Stimulated activated CD4-positive, alpha-beta T cell treated with anti-CD3 and anti-CD28 coated beads, Interleukin-12 subunit alpha, Interleukin-12 subunit beta, amount 100 ng/mL, for 24 hours (primary cell): ENCODE results near the gene MID1.

Source experiments
- DNase-seq, 2 experiments: peaks; one replicate each; pipeline ENCODE4 v3.0.0-alpha.2; 2020; ENCODE audit warnings: low read depth in 2 of 2

The MID1 gene

DNA sequence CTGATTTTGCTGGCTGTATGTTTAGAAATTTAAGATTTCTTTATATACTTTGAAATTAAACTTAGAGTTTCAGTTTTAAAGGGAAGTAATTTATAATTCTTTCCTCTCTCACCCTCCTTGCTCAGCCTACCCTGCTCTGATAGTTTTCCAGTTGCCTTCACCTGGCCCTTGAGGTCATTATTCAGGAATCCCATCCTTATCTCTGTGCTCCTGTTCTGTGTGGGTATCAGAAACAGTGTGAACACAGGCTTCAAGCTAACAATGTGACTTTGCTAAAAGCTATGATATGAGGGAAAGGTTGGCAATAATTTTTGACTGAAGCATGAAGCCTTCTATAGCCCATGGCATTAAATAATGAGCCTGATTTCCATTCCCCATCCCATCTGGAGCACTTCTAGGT is 128.1 kb downstream of the MID1 start:
- no peak for DNase-seq

DNA sequence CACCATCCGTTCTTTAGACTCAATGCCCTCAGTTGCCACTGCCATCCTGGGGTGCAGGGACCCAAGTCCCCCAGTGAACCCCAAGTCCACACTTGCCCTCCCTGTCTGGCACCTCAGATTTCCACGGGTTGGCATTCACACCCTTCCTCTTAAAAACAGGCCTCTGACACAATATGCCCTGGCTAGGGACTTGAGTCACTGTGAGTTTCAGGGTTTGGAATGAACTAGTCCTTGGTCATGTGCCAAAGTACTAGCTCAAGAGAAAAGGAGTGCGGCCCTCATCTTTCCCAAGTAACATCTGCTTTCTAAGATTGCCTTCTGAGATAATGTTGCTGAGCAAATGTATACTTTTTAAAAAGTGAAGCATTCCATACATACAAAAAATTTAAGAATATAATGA is 134.0 kb downstream of the MID1 start:
- no peak for DNase-seq

DNA sequence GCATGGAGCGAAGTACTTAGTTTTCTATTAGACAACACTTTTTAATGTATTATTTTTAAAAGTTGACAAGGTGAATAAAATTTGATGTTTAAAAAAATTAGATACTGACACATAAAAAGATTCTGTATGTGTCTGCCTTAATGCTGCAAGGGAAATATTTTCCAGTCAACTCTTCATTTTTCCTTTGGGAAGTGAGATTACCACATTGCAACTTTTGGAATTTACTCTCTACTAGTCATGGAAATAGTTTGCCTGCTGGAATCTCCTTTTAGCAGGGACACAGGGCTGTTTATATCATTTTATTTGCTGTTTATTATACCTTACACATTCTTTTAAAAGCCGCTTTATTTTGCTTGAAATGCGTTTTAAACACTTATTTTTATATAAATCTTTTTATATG is 135.1 kb downstream of the MID1 start:
- no peak for DNase-seq

DNA sequence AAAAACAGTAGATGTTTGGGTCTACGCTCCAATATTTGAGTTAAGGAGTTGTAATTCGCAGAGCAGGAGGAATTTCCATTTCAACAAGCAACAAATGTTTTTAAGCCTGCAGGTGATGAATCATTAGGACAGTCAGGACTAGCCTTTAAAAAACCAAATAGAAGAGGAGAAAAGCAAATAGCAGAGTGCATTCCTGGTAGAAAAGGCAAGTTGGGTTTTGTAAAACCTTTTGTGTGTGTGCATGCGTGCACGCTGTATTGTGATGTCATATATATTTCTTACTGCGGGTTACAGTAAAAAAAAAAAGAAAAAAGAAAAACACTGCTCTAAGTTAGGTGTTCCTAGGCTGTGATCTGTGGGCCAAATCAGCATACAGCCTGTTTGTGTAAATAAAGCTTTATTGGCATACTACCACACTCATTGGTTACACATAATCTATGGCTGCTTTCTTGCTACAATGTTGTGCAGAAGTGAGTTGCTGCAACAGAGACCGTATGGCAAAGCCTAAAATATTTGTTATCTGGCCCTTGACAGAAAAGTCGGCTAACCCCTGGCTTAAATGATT is 135.6 kb downstream of the MID1 start:
- no peak for DNase-seq

DNA sequence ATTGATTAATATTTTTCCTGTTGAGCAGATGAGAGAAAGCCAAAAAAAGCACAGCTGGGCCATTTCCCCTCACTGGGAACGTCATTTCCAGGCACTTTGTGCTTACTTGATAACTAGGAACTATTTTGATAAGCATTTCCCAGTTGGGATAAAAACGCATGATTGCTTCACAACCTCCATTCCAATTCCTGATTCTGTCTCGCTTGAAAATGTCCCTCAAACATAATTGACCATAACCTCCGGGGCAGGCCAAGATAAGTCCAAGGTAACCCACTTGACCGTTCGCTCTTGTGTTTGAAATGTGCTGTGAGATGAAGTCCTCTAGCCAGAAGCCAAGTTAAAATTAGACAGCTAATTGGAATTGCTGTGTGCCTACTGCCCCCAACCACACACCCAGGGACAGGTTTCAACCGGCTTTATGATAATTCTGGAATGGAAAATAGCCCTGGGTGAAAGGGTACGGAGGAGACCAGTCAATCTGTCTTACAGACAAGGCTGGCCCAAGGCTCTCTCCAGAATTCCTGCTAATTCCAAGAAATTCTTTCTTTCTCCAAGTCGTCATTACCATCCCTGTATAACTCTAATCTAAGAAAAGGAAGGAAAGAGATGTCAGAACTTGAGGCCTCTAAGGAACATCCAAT is 137.1 kb downstream of the MID1 start:
- DNase-seq: no peak

DNA sequence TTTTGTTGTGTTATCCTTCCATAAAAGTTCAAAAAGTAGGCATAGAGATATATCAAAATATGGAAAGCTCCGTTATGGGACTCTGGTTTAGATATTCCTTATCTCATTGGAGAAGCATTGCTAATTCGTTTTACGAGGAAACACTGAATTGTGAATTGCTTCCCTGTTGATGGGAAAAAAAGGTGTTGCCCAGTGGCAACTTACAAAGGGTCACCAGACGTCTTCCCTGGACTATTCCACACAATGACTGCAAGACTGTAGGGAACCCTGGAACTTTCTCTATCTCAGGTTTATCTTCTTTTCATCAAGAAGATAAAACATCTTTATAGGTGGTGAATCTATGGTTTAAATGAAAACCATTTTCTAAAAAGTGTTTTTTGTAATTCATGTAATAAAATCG is 137.7 kb downstream of the MID1 start:
- no peak for DNase-seq

DNA sequence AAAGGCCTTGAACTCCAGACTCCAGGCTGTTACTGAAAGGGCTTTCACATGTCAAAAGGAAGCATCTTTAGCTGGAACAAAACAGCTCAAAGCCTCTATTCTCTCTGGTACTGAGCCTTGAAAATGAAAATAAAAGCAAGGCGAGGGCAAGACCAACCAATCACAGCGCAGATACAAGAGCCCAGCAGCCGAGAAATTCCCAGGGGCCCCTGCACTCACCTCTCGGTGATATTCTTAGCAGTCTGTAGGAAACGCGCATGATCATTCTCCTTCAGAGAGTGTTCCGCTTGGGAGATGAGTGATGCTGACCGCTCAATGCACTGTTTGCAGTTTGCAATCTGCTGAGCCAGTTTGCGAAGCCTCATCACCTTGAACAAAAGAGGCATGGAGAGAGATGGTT is 138.1 kb downstream of the MID1 start:
- DNase-seq: no peak

DNA sequence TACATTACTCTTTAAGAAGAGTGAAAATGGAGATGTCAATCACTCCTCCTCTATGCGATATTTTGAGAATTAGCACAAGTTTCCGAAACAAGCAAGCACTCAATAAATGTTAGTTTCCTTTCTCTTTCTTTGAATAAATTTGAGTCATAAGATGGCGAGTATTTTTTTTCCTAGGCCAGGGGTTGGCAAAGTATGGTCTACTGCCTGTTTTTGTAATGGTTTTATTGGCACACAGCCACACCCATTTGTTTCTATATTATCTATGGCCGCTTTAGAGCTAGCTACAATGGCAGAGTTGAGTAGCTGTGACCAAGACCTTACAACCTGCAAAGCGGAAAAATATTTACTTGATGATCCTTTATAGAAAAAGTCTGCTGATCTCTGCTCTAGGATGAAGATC is 139.5 kb downstream of the MID1 start:
- DNase-seq: no peak

DNA sequence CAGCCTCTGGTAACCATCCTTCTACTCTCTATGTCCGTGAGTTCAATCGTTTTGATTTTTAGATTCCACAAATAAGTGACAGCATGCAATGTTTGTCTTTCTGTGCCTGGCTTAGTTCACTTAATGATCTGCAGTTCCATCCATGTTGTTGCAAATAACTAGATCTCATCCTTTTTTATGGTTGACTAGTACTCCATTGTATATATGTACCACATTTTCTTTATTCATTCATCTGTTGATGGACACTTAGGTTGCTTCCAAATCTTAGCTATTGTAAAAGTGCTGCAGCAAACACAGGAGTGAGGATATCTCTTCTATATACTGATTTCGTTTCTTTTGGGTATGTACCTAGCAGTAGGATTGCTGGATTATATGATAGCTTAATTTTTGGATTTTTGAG is 140.9 kb downstream of the MID1 start:
- DNase-seq: no peak

DNA sequence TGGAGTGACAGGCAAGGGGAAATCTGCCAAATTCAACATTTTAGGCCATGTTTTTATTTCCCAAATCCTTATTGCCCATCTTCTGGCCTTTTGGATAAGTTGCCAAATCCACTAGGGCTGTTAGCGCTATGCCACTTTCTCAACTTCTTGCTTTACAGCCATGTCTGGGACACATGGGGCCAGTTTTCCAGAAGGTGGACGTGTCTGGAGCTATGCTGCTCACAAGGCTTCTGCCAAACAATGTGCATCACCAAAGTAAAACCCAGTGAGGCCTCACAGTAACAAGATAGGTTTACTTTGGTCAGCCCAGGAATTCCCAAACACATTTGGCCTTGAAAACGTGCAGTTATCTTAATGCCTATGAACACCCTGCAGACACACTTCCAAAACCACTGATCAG is 142.9 kb downstream of the MID1 start:
- no peak for DNase-seq

GRCh38 chrX:10474913-10475568 is 145.3 kb downstream of the MID1 start:
- DNase-seq: no peak

- no peak for DNase-seq
These were observed 145.9 kb downstream of the MID1 start for GRCh38 chrX:10474510-10474909.

- DNase-seq: no peak
These were observed 149.0 kb downstream of the MID1 start for GRCh38 chrX:10471418-10471817.

- no peak for DNase-seq
These were observed 150.4 kb downstream of the MID1 start for GRCh38 chrX:10470009-10470408.

DNA sequence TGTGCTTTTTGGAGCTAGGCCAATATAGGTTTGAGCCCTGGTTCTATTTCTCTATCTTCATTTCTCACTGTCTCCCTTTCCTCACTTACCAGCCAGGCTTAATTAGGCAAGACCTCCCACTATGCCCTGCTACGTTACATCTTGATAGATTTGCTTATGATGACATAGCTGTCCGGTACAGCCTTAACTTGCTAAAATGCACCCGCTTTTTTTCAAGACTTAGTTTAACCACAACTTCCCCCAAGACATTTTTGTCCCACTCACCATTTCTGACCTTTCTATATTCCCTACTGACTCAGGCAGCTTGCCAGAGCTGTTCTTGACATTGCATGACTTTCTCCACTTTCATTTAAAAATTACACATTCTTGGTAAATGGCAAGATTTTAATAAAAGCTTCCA is 152.6 kb downstream of the MID1 start:
- DNase-seq: no peak

DNA sequence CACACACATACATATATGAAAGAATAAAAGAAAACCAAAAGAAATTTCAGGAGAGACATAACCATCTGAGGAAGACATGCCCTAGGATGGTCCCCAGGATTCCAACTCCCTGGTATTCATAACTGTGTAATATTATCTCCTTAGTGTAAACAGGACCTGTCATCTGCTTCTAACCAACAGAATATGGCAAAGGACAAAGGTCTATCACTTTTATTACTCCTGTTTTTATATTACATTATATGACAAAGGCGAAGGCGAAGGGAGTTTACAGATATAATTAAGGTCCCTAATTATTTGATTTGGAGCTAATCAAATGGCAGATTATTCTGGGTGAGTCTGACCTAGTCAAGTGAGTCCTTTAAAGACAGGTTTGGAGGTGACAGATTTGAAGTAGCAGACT is 155.1 kb downstream of the MID1 start:
- no peak for DNase-seq

GRCh38 chrX:10457092-10457491 is 163.3 kb downstream of the MID1 start:
- DNase-seq: no peak

DNA sequence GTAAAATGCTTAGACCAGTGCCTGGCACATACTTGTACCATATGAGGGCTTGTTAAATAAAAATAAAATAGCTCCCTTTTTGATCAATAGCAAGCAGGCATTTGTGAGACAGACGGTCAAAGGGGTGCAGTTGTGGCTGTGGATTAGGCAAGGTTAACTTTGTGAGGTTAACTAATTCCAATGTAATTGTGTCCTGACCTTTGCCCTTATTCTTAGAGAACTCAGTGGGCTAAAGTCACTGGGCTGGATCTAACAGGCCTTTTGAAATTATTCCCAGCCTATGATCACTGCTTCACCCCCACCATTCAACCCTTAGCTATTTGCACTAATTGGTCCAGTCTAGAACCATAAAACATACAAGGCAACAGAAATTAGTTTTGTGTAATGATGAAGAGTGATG is 166.4 kb downstream of the MID1 start:
- no peak for DNase-seq

- DNase-seq: no peak
These were observed 169.4 kb downstream of the MID1 start for GRCh38 chrX:10450959-10451355.

- no peak for DNase-seq
These were observed 170.0 kb downstream of the MID1 start for GRCh38 chrX:10450229-10450958.

DNA sequence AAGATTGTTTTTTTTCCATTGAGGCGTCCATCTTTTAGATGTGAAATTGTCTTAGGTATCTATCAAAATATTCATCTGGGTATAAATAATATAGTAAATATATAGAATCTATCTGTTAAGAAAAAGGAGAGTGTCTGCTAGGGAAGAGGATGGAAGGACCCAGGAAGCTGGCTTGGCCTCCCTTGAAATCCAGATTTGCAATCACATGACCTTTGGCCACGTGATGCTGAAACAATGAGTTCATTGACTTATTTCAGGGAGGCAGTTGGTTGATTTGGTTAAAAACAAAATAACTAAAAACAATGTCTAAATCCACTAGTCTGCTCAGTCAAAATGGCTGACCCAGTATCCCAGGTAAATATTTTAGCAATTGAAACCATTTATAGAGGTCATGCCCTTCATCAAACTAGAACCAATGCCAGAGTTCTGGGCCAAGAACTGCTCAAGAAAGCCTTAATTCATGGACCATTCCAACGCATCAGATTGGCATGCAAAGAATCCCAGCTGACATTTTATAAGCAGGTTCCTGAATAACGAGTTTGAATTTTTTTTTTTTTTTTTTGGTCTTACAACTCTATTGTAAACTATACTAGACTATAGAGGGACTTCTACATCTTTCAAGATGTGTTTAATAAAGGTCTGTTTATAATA is 172.7 kb downstream of the MID1 start:
- DNase-seq: no peak

- no peak for DNase-seq
These were observed 176.2 kb downstream of the MID1 start for GRCh38 chrX:10444204-10444603.
